Pulmonary artery endothelial cell (primary cell): ENCODE results near the gene NUDT21. TPM values are rescaled to one million over a fixed set of nuclear protein-coding genes. Genes with fewer than 3 reads are reported as not detected.
"Not testable (repeated sequence)": the region's sequence is repeated elsewhere in the genome, so short reads cannot be mapped to it uniquely, and the experiment has no call there.

ENCODE experiments used
- DNase-seq: peaks from one replicate; pipeline ENCODE4 v3.0.0-alpha.2; 2011; ENCODE audit warnings: low read depth, low spot score
- total RNA-seq: library from RNA; depleted of rRNA; stranded (reverse); fragments of >200 nt; gene quantifications from 2 replicates; pipeline ENCODE4 v1.2.3, GENCODE V29; 2014

Gene NUDT21
- 135 and 158 TPM in 2 replicates for total RNA-seq

DNA sequence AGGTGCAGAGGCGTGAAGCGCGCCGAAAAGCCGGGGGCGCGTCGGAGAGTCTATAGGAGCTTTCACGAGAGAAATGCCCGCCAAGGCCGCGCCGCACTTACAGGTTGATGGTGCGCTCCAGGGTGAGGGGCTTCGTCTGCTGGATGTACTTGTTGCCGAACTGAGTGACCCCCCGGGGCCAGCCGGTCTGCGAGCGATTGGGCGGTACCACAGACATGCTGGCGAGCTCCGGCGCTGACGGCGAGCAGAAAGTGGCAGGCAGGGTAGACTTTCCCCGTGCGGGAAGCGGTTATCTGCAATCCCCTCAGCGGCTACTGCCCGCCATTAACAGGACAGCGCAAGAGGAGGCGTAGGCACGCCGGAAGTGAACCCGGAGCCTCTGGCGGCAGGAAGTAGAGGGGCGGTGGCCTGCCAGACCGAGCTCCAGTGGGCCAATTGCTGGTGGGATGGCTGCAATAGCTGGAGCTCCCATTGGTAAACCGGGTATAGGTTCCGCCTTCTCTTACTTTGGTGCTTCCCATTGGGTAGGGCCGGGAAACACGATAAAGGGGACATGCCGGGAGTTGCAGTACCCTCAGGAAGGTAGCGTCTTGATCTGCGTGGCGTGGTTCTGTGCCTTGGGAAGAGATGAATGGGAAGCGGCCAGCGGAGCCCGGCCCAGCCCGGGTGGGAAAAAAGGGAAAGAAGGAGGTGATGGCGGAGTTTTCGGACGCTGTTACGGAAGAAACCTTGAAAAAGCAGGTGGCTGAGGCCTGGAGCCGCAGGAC is at the start of gene NUDT21, which contains the start of gene OGFOD1:
NUDT21 (minus strand) TSS at position 347 of the 767 bp plus-strand sequence; CDS start at position 217, 130 bp downstream.
OGFOD1 (plus strand) TSS at position 569 of the 767 bp plus-strand sequence; CDS start at position 628, 59 bp downstream.
- peak; percentile 96 for DNase-seq

DNA sequence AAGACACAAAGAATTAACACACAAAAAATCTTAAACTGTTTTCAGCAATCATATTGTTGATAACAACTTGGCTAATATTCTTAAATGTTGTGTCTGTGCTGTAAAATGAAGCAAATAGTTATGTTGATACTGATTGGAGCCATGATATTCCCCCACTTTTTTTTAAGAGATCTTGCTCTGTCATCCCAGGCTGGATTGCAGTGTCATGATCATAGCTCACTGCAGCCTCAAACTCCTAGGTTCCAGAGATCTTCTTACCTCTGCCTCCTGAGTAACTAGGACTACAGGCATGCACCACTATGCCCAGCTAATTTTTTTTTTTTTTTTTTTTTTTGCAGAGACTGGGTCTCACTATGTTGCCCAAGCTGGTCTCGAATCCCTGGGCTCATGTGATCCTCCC is 42.7 kb upstream of the NUDT21 start:
- no peak for DNase-seq

DNA sequence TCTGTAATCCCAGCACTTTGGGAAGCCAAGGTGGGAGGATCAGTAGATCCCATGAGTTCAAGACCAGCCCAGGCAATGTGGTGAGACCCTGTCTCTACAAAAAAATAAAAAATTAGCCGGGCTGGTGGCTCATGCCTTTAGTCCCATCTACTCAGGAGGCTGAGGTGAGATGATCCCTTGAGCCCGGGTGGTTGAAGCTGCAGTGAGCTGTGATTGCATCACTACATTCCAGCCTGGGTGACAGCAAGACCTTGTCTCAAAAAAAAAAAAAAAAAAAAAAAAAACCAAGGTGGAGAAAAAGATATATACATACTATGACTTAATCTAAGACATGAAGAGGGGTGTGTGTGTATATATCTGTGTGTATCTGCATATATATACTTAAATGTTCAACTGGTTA is 42.0 kb upstream of the NUDT21 start:
- no peak for DNase-seq

DNA sequence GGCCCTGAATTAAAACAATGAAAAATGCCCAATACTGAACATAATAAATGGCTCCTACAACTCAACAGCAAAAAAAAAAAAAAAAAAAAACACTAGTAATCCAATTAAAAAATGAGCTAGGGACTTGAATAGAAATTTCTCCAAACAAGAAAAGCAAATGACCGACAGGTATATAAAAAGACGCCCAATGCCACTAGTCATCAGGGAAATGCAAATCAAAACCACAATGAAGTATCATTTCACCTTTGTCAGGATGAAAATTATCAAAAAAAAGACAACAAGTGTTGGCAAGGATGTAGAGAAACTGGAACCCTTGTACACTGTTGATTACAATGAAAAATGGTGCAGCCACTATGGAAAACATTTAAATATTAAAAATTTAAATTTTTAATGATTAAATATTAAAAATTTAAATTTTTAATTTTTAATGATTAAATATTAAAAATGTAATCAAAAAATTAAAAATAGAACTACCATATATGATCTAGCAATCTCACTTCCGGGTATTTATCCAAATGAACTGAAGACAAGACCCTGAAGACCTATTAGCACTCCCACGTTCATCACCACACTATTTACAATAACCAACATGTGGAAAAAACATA is 40.6 kb upstream of the NUDT21 start:
- DNase-seq, result no peak

DNA sequence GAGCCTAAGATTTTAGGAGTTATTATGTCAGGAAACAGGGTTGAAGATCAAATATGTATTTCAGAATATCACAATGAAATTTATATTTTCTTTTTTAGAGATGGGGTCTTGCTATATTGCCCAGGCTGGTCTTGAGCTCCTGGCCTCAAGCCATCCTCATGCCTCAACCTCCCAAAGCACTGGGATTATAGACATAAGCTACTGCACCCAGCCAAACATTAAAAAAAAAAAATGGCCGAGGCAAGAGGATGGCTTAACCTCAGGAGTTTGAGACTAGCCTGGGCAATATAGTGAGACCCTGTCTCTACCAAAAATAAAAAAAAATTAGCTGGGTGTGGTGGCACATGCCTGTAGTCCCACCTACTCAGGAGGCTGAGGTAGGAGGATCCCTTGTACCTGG is 37.7 kb upstream of the NUDT21 start:
- DNase-seq, result not testable (repeated sequence)

DNA sequence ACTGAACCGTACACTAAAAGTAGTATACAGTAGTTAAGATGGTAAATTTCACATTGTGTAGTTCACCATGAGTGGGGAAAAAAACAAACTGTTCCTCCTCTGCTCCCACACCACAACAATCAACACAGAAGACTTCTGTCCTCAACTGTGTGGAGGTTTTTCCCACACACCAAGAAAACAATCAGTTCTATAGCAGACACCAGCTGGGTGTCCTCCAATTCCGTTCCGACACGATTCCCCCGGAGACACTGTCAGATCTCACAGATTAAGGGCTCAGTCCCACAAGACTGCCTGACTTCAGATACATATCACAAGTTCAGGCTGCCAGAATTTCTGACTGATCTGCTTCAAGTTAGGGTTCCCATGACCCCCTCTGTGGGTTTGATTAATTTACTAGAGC is 36.9 kb upstream of the NUDT21 start:
- no peak for DNase-seq

DNA sequence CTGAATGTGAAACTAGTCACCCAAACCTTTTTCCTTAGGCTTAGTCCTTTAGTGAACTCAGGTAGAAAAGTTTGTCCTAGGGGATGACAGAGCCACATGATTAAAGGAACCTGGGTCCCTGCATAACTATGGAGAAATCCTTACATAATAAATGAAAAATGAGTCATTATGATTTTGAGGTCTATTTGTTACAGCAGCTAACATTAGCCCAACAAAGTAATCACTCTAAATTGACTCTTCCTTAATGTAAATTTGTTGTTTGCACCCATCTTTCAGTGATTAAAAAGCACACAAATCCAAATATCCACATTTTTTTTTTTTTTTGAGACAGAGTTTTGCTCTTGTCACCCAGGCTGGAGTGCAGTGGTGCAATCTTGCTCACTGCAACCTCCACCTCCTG is 32.3 kb upstream of the NUDT21 start:
- no peak for DNase-seq

DNA sequence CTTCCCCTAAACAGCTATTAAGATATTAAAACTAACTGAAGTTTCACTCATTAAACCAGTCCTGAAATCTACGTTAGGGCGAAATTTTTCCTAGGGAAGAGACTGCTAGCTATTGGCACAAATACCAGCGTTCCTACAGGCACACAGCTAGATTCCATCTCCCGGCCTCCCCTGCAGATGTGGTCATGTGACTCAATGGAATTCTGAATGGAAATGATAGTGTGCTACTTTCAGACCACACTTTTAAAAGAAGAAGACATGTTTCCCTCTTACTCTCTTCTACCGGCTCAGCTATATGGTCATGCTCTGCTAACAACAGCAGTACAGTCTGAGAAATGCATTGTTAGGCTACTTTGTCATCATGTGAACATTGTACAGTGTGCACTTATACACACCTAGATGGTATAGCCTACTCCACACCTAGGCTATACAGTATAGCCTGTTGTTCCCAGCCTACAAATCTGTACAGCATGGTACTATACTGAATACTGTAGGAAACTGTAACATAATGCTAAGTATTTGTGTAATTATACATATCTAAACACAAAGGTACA is 31.6 kb upstream of the NUDT21 start:
- DNase-seq, result no peak

DNA sequence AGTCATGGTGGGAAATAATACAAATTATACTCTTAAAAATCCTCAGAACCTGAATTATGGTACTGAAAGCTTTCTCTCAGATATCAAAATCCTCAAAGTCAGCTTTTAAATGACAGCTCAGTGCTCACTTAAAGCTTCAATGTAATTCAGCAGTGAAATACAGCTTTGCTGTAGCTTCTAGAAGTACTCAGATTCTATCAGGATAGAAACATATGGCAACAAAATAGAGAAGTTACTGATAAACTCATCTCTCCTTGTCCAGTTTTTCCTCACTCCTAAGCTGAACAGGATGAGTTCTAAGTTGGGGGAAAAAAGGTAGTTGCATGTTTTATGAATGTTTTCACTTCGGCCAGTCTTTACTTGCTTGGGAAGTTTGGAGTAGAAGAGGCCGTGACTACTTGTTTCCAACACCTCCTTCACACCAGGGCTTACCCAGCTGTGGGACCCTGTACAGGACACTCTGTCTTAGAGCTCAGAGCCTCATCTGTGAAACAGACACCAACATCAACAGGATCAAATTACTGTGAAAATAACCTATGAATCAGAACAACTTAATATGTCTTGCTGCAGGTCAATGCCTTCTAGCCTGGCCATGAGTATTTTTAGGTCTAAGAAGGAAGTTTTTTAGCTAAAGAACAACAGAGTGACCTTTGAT is 30.5 kb upstream of the NUDT21 start:
- no peak for DNase-seq

DNA sequence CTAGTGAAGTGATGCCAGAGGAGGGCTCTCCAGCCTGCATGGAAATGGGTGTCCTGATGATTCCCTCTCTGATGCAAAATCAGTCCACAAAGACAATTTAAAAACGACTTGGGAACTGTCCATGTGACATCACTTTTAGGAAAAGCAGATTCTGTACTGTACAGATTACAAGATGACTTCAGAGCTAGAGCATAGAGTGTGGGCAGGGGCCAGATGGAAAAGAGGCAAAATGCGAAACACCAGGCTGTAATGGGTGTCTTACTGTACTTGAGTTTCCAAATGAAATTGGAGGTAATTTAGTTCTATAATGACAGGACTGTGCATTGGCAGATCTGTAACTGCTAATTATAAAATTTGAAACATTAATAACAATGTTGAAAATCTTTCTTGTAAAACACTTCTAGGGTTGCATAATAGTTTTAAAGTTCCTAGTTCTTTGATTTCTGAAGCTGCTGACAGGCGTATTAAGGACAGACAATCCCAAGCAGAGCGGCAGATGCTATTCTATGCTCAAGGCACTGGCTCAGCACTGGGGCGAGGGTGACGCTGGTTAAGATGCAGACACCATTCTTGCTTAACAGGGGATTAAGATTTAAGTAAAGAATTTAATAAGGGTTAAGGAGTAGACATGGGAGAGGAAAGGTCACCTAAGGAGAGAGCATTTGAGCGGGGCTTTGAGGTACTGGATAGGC is 29.8 kb upstream of the NUDT21 start:
- no peak for DNase-seq

DNA sequence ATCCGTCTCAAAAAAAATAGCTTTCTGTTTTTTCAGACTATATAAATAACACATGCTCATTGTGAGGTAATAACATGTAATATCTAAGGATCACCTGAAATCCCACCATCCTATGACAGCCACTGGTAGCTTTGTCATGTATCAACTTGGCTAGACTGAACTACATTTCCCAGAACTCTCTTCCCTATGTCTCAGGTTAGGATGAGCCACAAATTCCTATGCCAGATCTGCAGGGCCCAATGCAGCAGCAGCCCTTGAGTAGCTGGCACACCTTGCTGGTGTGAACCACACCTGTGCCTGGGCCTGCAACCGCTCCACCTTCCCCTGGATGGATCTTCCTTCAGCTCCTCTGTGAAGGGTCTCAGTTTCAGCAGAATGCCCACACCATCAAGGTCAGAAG is 28.3 kb upstream of the NUDT21 start:
- no peak for DNase-seq

DNA sequence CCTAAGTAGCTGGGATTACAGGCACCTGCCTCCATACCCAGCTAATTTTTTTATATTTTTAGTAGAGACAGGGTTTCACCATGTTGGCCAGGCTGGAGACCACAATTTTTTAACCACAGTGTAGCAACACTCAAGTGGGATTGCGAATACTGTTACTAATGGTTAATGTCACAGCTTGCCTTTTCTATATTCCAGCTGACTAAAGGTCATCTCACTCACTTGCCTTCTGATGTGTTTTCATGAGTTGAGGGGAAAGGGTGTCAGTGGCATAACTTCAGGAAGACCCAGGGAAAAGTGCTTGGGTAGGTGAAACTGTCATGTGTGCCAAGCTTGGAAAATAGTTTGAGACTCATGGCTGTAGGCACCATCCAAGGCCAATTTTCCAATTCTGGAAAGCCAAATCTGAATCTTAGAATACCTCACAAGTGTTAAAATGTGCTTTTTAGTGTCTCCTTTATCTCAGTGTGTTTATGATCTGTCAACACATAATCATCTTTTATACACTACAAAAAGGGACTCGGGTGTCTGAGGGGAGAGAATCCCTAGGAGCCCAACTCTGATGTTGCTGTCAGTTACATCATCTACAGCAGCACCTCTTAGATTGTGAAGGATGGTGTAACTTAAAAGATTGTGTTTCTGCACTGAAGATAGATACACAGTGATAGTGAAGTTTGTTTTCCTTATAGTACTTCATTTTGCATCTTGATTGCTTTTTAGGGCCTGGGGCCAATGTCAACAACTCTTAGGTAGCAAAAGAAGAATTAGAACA is 27.3 kb upstream of the NUDT21 start:
- DNase-seq, result no peak

DNA sequence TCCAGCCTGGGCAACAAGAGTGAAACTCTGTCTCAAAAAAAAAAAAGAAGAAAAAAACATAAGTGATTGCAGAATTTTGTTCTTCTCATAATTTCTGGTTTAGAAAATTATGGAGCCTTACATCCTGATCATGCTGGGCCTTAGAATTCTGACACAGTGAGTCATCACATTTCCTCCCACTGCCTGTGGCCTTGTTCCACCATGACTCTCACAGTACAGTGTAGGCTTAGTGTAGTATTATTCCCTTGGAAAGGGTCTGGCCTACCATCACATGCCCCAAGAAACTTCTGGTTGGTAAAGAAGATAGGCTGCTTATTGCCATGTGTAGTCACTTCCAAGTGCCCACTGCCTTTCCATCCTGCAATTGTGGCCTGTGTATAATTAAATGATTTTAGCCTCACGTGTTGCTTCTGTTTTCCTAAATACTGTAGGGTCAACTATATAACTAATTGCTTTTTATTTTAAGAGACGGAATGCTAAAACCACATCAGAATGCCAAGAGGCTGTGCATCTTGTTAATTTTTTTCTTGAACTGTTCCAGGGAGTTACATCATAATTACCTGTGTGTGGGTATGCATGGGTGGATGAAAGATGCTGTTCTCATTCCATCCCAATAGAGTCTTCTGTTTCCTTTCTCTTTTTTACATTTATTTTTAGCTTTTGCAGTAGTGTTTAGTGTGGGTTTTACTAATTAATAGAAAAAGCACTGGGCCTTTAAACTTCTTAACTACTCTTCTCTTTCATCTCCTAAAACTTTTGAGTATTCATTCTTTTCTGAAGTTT is 26.2 kb upstream of the NUDT21 start:
- peak; percentile 56 for DNase-seq

DNA sequence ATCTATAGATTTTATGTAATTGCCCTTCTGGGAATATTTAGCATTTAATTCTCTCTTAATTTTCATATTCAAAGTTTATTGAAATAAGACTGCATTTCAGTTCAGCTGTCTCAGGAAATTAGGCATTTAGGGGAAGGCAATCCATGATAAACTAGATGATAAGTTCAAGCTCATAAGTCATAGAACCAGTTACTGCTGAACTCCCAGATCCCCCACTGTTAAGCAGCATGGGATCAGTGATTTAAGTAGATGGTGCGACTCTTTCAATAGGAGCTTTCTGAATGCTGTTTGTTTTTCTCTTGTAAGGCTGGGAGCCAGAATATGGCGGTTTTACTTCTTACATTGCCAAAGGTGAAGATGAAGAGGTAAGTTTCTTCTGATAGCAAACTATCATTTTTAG is 24.1 kb upstream of the NUDT21 start:
- DNase-seq, result no peak

DNA sequence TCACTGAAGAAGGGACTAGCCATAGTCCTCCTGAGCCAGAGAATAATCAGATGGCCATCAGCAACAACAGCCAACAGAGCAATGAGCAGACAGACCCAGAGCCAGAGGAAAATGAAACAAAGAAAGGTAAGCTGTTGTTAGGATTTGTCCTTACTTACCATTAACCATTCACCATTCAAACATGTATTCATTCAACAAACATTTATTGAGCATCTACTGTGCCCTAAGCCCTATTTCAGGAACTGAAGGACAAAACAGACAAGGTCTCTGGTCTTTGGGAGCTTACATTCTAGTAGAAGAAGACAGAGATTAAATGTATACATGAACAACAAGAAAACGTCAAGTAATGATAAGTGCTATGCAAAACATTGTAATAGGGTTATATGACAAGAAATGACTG is 19.5 kb upstream of the NUDT21 start:
- DNase-seq, result no peak

DNA sequence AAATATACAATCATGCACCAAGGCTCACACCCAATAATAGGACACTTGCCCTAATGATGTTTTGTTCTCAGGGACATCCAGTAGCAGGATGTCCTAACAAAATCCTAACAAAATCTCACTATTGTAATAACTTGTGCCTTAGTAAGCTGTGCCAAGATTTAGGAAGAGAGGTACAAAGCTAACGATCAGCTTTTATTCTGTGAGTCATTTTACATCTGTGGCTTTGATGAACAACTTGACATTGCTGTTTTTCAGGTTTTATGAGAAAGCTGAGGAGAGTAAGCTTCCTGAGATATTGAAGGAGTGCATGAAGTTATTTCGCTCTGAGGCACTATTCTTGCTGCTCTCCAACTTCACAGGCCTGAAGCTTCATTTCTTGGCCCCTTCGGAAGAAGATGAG is 19.1 kb upstream of the NUDT21 start:
- no peak for DNase-seq

DNA sequence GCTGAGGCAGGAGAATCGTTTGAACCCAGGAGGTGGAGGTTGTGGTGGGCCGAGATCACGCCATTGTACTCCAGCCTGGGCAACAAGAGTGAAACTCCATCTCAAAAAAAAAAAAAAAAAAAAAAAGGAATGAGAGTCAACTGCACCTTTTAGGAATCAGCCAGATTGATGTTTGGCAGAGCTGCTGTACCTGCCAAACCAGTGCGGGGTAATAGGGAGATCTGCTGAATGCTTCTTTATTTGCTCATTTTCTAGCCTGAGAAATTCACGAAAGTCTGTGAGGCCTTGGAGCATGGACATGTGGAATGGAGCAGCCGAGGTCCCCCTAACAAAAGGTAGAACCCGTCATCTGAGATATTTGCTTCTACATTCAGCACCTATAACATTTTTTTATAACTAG is 18.6 kb upstream of the NUDT21 start:
- DNase-seq, result no peak

DNA sequence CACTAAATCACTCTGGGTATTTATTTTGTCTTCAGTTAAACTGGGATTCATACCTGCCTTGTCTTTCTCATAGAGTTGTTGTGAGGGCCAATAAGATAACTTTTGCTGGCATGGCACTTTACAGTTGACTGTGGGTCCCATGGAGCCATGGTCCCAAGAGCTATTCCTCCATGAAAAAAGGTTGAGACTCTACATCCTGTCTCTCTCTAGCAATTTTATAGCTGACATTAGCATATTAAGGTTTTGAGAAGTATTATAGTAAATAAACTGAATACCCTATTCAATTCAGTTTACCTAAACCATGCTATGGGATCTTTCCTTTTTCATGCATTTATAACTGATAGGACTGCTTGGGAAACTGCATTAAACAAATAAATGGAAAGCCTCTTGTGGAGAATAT is 17.7 kb upstream of the NUDT21 start:
- no peak for DNase-seq

DNA sequence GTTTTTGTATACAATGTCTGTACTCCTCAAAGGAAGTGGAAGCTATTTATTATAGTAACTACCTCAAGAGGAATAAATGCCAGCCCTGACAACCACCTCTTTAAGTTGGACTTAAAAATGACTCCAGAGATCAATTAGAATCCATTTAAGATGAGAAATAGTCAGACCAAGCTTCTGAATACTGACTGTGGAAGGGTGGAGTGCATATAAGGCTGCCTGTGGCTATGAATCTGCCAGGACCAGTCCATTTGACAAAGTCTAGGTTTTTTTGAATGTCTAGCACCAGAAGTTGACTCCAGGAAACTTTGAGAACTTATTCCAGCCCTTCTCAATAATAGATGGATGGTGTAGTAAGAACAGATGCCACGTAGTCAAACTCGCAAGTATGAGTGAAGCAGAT is 15.2 kb upstream of the NUDT21 start:
- no peak for DNase-seq

DNA sequence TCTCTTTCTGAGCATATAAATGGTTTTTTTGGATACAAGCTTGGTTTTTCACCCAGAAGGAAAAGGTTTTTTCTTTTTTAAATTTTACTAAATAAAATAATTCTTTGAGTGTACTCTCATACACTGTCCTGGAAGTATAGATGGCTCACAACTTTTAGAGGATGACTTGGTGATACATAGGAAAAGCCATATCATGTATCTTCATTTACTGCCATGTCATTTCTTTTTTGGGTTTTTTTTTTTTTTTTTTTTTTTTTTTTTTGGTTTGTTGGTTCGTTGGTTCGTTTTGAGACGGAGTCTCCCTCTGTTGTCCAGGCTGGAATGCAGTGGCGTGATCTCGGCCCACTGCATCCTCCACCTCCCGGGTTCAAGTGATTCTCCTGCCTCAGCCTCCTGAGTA is 12.0 kb upstream of the NUDT21 start:
- DNase-seq, result no peak
